Measurements from ENCODE around the gene LYAR.

Gene LYAR

DNA sequence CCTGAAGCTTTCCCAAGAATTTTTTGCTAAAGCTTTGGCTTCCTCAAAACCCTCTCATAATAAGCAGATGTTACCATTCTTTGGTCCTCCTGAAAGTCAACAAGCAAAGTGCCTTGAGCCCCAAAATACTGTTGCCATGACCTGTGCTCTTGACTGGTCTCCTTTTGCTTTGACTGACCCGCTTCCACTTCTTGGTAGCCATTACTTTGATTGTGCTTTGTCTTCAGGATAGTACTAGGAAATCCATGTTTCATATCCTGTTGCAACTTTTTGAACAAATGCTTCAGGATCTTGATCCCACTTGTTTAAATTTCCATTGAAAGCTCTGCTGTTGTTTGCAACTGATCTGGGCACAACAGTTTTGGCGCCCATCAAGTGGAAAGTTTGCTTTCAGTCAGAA is 56.3 kb downstream of the LYAR start:
- H4K20me1 ChIP-seq (ENCODE audit: insufficient read depth, low read length): no peaks in the 10 kb centered on the region
- H3K36me3 ChIP-seq (ENCODE audit: insufficient read depth, low read length): no peaks in the 10 kb centered on the region; the same call in 1 of the 2 replicates
- no peak overlapping the region for H3K4me2 ChIP-seq (ENCODE audit: low read length)
- H3K27ac ChIP-seq (ENCODE audit: low read depth, low read length, poor library complexity, severe bottlenecking): no peak overlapping the region
- no peaks in the 10 kb centered on the region for H3K4me1 ChIP-seq (ENCODE audit: insufficient read depth, low read length, severe bottlenecking)
- no peaks in the 10 kb centered on the region for H3K27me3 ChIP-seq (ENCODE audit: insufficient read depth, low read length)
- no peaks in the 10 kb centered on the region for H3K9me3 ChIP-seq (ENCODE audit: low read length)
- no peaks in the 10 kb centered on the region for H3K9me2 ChIP-seq (ENCODE audit: low read depth, low read length)
- H3K9ac ChIP-seq (ENCODE audit: low read length): no peak overlapping the region
- H3K79me2 ChIP-seq (ENCODE audit: insufficient read depth, low read length): no peaks in the 10 kb centered on the region
- no peak overlapping the region for H2AFZ ChIP-seq (ENCODE audit: low read length)
- H3K4me3 ChIP-seq (ENCODE audit: low read depth, low read length, poor library complexity, severe bottlenecking): no peak overlapping the region
- H3F3A ChIP-seq (ENCODE audit: insufficient read depth, low read length): no peaks in the 10 kb centered on the region
- no peak for TF ChIP-seq EZH2 (IDR thresholded peaks at IDR 0.05; ENCODE audit: borderline replicate concordance, low read length)
- TF ChIP-seq, protein P1, sequence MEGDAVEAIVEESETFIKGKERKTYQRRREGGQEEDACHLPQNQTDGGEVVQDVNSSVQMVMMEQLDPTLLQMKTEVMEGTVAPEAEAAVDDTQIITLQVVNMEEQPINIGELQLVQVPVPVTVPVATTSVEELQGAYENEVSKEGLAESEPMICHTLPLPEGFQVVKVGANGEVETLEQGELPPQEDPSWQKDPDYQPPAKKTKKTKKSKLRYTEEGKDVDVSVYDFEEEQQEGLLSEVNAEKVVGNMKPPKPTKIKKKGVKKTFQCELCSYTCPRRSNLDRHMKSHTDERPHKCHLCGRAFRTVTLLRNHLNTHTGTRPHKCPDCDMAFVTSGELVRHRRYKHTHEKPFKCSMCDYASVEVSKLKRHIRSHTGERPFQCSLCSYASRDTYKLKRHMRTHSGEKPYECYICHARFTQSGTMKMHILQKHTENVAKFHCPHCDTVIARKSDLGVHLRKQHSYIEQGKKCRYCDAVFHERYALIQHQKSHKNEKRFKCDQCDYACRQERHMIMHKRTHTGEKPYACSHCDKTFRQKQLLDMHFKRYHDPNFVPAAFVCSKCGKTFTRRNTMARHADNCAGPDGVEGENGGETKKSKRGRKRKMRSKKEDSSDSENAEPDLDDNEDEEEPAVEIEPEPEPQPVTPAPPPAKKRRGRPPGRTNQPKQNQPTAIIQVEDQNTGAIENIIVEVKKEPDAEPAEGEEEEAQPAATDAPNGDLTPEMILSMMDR (IDR thresholded peaks at IDR 0.05; ENCODE audit: low read length): no peak

DNA sequence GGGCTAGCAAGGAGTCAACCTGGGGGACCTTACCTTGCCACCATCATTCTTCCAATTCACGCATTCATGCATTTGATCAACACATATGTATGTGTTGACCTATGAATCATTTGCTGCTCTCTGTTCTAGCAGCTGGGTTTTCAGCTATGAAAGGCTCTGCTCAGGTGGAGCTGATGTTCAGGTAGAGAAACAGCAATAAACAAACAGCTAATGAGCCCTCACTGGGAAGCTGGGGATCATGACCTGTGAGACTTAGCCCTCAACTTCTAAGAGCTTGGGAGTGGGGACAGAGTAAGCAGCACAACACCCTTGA is 61.6 kb downstream of the LYAR start:
- Histone ChIP-seq H3F3A (ENCODE audit: insufficient read depth, low read length) (no peaks in the 10 kb centered on the region), H3K9me2 (ENCODE audit: low read depth, low read length) (no peaks in the 10 kb centered on the region), H3K9ac (ENCODE audit: low read length) (no peak overlapping the region), H3K4me3 (ENCODE audit: low read depth, low read length, poor library complexity, severe bottlenecking) (no peak overlapping the region), H4K20me1 (ENCODE audit: insufficient read depth, low read length) (no peaks in the 10 kb centered on the region), H3K27ac (ENCODE audit: low read depth, low read length, poor library complexity, severe bottlenecking) (no peak overlapping the region), H3K4me2 (ENCODE audit: low read length) (no peak overlapping the region), H3K36me3 (ENCODE audit: insufficient read depth, low read length) (no peaks in the 10 kb centered on the region), H3K4me1 (ENCODE audit: insufficient read depth, low read length, severe bottlenecking) (no peaks in the 10 kb centered on the region), H3K9me3 (ENCODE audit: low read length) (no peaks in the 10 kb centered on the region), H3K27me3 (ENCODE audit: insufficient read depth, low read length) (no peaks in the 10 kb centered on the region), H3K79me2 (ENCODE audit: insufficient read depth, low read length) (no peaks in the 10 kb centered on the region), H2AFZ (ENCODE audit: low read length) (no peak overlapping the region)
- no peak for TF ChIP-seq EZH2 (IDR thresholded peaks at IDR 0.05; ENCODE audit: borderline replicate concordance, low read length)
- TF ChIP-seq, protein P1 (IDR thresholded peaks at IDR 0.05; ENCODE audit: low read length): no peak

DNA sequence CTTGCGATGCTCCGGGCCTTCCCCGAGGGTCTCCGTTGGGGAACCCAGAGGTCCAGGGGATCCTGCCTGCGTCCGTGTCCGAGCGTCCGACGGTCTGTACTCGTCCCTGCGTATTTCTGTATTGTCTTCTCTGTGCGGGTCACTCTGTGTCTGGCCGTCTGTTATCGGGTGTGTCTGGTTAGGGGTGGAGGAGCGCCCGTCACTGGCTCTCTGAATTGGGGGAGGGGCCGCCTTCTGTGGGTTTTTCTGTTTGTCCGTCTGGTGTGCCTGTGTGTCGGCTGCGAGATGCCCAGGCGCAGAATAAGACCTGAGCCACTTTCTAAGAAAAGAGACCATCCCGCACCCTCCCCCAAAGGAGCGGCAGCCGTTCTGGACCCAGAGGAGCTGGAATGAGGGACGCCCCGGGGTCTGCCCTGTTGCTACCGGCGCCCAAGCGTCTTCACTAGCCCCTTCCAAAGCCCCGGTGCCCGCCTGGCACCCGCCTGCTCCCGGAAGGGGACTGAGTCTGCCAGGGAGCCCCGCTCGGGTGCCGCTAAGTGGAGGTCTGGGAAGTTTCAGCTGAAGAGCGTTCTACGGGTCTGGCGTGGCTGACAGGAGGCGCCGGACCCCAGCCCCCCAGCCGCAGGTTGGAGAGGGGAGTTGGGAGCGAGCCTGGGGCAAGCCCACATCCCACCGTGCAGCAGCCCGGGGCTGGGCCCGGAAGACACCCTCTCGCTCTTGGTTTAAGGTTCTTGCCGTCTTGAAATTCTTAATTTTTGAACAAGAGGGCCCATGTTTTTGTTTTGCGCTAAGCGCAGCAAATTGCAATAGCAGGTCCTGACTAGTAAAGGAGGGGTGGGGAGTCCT is 62.2 kb downstream of the LYAR start:
- Histone ChIP-seq H3K4me1 (ENCODE audit: insufficient read depth, low read length, severe bottlenecking) (no peaks in the 10 kb centered on the region), H3K4me2 (ENCODE audit: low read length) (no peak overlapping the region), H3F3A (ENCODE audit: insufficient read depth, low read length) (no peaks in the 10 kb centered on the region), H3K9me3 (ENCODE audit: low read length) (no peaks in the 10 kb centered on the region), H3K9me2 (ENCODE audit: low read depth, low read length) (no peaks in the 10 kb centered on the region), H2AFZ (ENCODE audit: low read length) (no peak overlapping the region), H4K20me1 (ENCODE audit: insufficient read depth, low read length) (no peaks in the 10 kb centered on the region), H3K4me3 (ENCODE audit: low read depth, low read length, poor library complexity, severe bottlenecking) (no peak overlapping the region), H3K27me3 (ENCODE audit: insufficient read depth, low read length) (no peaks in the 10 kb centered on the region), H3K36me3 (ENCODE audit: insufficient read depth, low read length) (no peaks in the 10 kb centered on the region), H3K9ac (ENCODE audit: low read length) (no peak overlapping the region), H3K79me2 (ENCODE audit: insufficient read depth, low read length) (no peaks in the 10 kb centered on the region), H3K27ac (ENCODE audit: low read depth, low read length, poor library complexity, severe bottlenecking) (no peak overlapping the region)
- TF ChIP-seq, protein P1 (IDR thresholded peaks at IDR 0.05; ENCODE audit: low read length): no peak
- TF ChIP-seq EZH2 (IDR thresholded peaks at IDR 0.05; ENCODE audit: borderline replicate concordance, low read length): no peak

Measured in OCI-LY1 (cell line).